Uterus (tissue), 4 donors: ENCODE data around the gene CNN2. TPM values are rescaled to one million over a fixed set of nuclear protein-coding genes. Genes with fewer than 3 reads are reported as not detected.
A peak's percentile ranks its signal among the peaks of the same experiment; 100 is the strongest.
"Not testable (repeated sequence)": the region's sequence is repeated elsewhere in the genome, so short reads cannot be mapped to it uniquely, and the experiment has no call there.

Source experiments
- DNase-seq, 2 donors: peaks; one replicate each; pipeline ENCODE4 v3.0.0-alpha.2; 2019 to 2020
- H3K27ac ChIP-seq, 2 donors: fragments of 200-600 bp; sonication (generic); 1 replicate in 1 of 2; 2 replicates in 1 of 2; pipeline ENCODE4 v1.5.1; 2016 to 2018
- H3K27me3 ChIP-seq, 2 donors: fragments of 200-600 bp; sonication (generic); one replicate each; pipeline ENCODE4 v1.5.1; 2018 to 2019; ENCODE audit warnings: control low read depth in 1 of 2
- H3K36me3 ChIP-seq, 2 donors: fragments of 200-600 bp; sonication (generic); one replicate each; pipeline ENCODE4 v1.5.1; 2019; ENCODE audit warnings: control low read depth in 1 of 2
- H3K4me1 ChIP-seq, 2 donors: fragments of 200-600 bp; sonication (generic); one replicate each; pipeline ENCODE4 v1.5.1; 2018 to 2019; ENCODE audit warnings: control low read depth in 1 of 2
- H3K4me3 ChIP-seq, 2 donors: fragments of 200-600 bp; sonication (generic); 1 replicate in 1 of 2; 2 replicates in 1 of 2; pipeline ENCODE4 v1.5.1; 2018 to 2019; ENCODE audit warnings: mild to moderate bottlenecking in 1 of 2
- H3K9me3 ChIP-seq, 2 donors: fragments of 200-600 bp; sonication (generic); one replicate each; pipeline ENCODE4 v1.5.1; 2019; ENCODE audit warnings: control low read depth in 1 of 2
- CTCF ChIP-seq, 4 experiments: fragments of 200-600 bp in 2 of 4; fragments of 450-650 bp in 2 of 4; sonication (generic) in 2 of 4; IDR thresholded peaks; one replicate each; pipeline ENCODE4 v1.5.1; 2016 to 2019; ENCODE audit warnings: antibody characterized with exemption in 4 of 4, mild to moderate bottlenecking in 2 of 4, moderate library complexity in 1 of 4
- POLR2A ChIP-seq, 2 donors: fragments of 450-650 bp; IDR thresholded peaks; one replicate each; pipeline ENCODE4 v1.6.1; 2016; ENCODE audit warnings: antibody characterized with exemption in 2 of 2, mild to moderate bottlenecking in 1 of 2, moderate library complexity in 1 of 2
- intact Hi-C: fragments of 100-400 bp; cut with DNase I; formaldehyde crosslinking; loops from one replicate; pipeline ENCODE4 v1.15.1; 2023; ENCODE audit warnings: low total_unique reads
- total RNA-seq, 4 donors: library from RNA; depleted of rRNA in 3 of 4; stranded (reverse); fragments of >200 nt in 3 of 4; gene quantifications; one replicate each; pipeline versions ENCODE4 v1.1.0 to v1.2.4, GENCODE V29; 2014 to 2023
- donor health status: DM: yes; HTN: yes; CAD: no.

CNN2 gene
- total RNA-seq, 4 donors from 2014 or later = 14.3 to 186 (median 88.5) TPM

- H3K27me3 ChIP-seq = no peaks in the 10 kb centered on the region
- H3K27ac ChIP-seq = peak overlapping the region; percentile 90 to 95
- TF ChIP-seq CTCF (IDR thresholded peaks at IDR 0.05) (no peak), POLR2A (IDR thresholded peaks at IDR 0.05) (no peak)
- H3K9me3 ChIP-seq = no peaks in the 10 kb centered on the region
- no peaks in the 10 kb centered on the region for H3K36me3 ChIP-seq
- intact Hi-C loops = loop anchor here (5.0 kb wide), 1 partner anchor 172 kb away; no protein-coding TSS in a partner anchor
- H3K4me3 ChIP-seq = peak overlapping the region; percentile 72 to 90
- peak; percentile 56 for DNase-seq
- peaks cover 6 to 39% of the 10 kb centered on the region in 2 donors for H3K4me1 ChIP-seq
Observed at GRCh38 chr19:1019980-1020867, 6.2 kb upstream of the CNN2 start.

DNA sequence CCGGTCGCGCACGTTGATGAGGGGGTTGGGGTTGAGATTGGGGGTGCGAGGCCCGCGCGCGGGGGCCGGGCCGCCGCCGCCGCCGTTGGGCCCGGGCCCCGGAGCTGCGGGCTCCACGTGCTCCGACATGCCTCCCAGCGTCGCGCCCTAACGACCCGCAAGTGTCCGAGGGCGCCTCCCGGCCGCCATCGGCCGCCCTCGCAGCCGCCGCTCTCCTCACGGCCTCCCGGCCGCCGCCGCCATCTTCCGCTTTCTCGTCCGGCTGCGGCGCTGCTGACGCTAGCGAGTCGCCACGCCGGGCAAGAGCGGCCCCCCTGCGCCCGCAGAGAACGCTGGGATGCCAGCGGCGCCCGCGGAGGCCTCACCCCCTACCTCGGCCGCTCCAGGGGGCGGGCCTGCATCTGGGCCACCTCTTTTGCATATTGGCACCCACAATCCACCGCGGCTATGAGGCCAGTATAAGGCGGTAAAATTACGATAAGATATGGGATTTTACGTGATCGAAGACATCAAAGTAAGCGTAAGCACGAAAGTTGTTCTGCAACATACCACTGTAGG lies 5.5 kb upstream of the CNN2 start, which contains the start of gene TMEM259:
TMEM259 (minus strand) TSS at position 256 of the 558 bp plus-strand sequence; CDS start at position 129, 127 bp downstream.
- Histone ChIP-seq H3K9me3 (no peaks in the 10 kb centered on the region), H3K27me3 (no peaks in the 10 kb centered on the region), H3K27ac (peak within 1 kb of the TSS; percentile 90 to 95), H3K36me3 (no peaks in the 10 kb centered on the region), H3K4me1 (peaks cover 6 to 39% of the 10 kb centered on the region in 2 donors), H3K4me3 (peak within 1 kb of the TSS; percentile 72 to 90)
- TF ChIP-seq POLR2A (IDR thresholded peaks at IDR 0.05) (peak; percentile 58 to 64), CTCF (IDR thresholded peaks at IDR 0.05) (peak in 2 of 4 experiments; percentile 4 to 39)
- intact Hi-C loops = no loop called here
- DNase-seq = peak; percentile 95 to 99

DNA sequence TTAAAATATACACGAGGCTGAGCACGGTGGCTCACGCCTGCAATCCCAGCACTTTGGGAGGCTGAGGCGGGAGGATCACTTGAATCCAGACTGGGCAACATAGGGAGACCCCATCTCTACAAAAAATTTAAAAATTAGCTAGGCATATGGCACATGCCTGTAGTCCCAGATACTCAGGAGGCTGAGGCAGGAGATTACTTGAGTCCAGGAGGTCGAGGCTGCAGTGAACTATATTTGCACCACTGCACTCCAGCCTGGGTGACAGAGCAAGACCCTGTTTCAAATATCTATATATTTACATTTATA lies 2.6 kb upstream of the CNN2 start:
- peak overlapping the region in 1 of 2 donors; percentile 3 for H3K27ac ChIP-seq
- H3K27me3 ChIP-seq, H3K36me3 ChIP-seq, H3K9me3 ChIP-seq, DNase-seq, intact Hi-C loops, H3K4me3 ChIP-seq: not testable (repeated sequence)
- peaks cover 3 to 11% of the 10 kb centered on the region in 2 donors for H3K4me1 ChIP-seq

- H3K4me3 ChIP-seq, H3K27me3 ChIP-seq, H3K27ac ChIP-seq, H3K36me3 ChIP-seq, DNase-seq, H3K9me3 ChIP-seq, H3K4me1 ChIP-seq, intact Hi-C loops: not testable (repeated sequence)
Observed at GRCh38 chr19:1025080-1025479, 1.3 kb upstream of the CNN2 start.

GRCh38 chr19:1026783-1027649 lies 608 bp downstream of the CNN2 start:
- Histone ChIP-seq H3K27me3 (no peaks in the 10 kb centered on the region), H3K36me3 (no peaks in the 10 kb centered on the region), H3K27ac (peak overlapping the region; percentile 95), H3K4me1 (peaks cover 0 to 6% of the 10 kb centered on the region in 2 donors), H3K4me3 (peak overlapping the region; percentile 85 to 89), H3K9me3 (no peaks in the 10 kb centered on the region)
- intact Hi-C loops = no loop called here
- TF ChIP-seq CTCF (IDR thresholded peaks at IDR 0.05) = no peak
- no peak for TF ChIP-seq POLR2A (IDR thresholded peaks at IDR 0.05)
- DNase-seq = no peak
